GM18951 (cell line): ENCODE measurements around the gene MEIS2.

Experiments
- POLR2A ChIP-seq: IDR thresholded peaks from 4 replicates; pipeline ENCODE4 v1.6.1; 2011; ENCODE audit warnings: mild to moderate bottlenecking; ENCODE audit not compliant: insufficient read length, insufficient read depth; ENCODE audit errors: extremely low read depth
- in situ Hi-C: fragments of 300-500 bp; cut with MboI; formaldehyde crosslinking; loops from one replicate; pipeline ENCODE4 v1.12.0; 2022; ENCODE audit warnings: low sequenced_read_pairs, mixed read lengths, inconsistent platforms; ENCODE audit not compliant: unreplicated experiment

MEIS2 gene

GRCh38 chr15:36880913-36881460 is 219.4 kb downstream of the MEIS2 start:
- in situ Hi-C loops, result loop anchor here (10.0 to 25.0 kb wide), 3 partner anchors 224 to 1344 kb away; partner anchors contain the start of genes DPH6 and MEIS2
- no peak for TF ChIP-seq POLR2A

- in situ Hi-C loops, result loop anchor here (10.0 to 25.0 kb wide), 3 partner anchors 224 to 1343 kb away; partner anchors contain the start of genes DPH6 and MEIS2
- TF ChIP-seq POLR2A, result no peak
Observed at GRCh38 chr15:36880224-36880912, 220.0 kb downstream of the MEIS2 start.

DNA sequence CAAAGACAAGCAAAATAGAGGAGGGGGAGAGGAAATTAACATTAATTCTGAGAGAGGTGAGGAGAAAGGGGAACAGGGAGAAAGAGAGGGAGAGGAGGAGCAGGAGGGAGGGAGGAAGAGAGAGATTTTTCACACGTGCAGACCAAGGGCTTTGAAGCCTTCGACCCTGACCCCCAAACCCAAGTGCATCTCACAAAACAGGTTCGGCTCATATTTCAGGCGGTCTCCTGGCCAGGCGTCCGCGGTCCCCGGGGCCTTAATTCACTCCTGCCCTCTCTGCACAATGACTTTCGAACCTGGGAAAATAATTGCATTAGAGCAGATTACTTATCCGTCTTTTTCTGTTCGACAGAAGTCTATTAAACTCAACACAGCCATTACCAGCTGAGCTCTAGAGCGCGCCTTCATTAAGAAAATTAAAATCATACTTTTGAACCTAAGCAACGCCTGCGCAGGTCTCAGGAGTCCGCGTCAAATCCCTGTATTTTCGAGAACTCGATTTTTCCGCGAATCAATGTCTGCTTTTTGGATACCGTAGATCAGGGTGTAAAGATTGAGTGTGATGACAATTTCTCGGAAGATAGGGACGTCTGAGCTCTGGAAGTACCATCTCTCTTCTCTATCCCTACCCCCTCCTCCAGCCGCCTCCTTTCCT is 220.7 kb downstream of the MEIS2 start:
- TF ChIP-seq POLR2A, result no peak
- in situ Hi-C loops, result loop anchor here (10.0 to 25.0 kb wide), 3 partner anchors 225 to 1342 kb away; partner anchors contain the start of genes DPH6 and MEIS2

DNA sequence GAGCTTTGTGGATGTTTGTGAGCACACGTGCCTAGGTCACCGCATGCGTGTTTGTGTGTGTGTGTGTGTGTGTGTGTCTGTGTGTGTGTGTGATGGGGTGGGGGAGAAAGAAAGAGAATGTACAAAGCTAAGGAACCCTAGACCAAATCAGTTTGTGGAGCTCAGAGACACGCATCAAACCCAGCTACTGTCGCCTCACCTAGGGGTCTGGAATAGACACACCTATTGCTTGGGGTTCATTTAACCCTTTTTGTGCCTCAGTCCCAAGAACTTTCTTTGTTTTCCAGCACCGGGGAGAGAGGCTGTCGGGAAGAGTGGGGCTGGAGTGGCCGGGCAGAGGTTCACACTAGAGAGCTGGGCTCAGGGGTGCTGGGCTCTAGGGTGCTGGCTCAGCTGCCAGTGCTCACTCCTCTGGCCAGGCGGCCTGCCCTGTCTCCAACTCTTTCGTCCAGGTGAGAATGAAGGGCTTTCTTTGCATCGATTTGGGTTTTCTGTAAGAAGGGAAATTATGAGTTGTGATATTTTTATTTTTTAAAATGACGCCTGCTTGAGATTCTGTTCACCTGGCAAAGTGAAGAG is 221.6 kb downstream of the MEIS2 start:
- no peak for TF ChIP-seq POLR2A
- in situ Hi-C loops, result loop anchor here (25.0 kb wide), 2 partner anchors 1009 to 1341 kb away; partner anchors contain the start of gene DPH6

- in situ Hi-C loops, result loop anchor here (25.0 kb wide), 2 partner anchors 1009 to 1341 kb away; partner anchors contain the start of gene DPH6
- no peak for TF ChIP-seq POLR2A
Observed at GRCh38 chr15:36877796-36878683, 222.3 kb downstream of the MEIS2 start.

DNA sequence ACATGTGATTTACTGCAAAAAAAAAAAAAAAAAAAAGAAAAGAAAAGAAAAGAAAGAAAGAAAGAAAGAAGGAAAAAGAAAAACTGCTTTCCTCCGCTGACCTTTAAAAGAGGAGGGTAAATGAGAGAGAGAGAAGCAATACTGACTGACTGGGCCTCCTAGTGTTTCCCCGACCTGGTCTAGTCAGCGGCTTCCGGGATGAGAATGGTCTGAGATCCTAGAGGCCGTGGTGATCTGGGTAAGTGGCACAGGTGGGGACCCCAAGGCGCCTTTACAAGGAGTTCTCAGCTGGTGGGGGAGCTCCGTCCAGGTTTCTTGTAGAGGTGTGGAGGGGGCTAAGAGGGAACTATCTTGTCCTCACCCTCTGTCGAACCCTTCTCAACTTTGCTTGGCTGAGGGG is 223.1 kb downstream of the MEIS2 start:
- no peak for TF ChIP-seq POLR2A
- in situ Hi-C loops, result loop anchor here (25.0 kb wide), 2 partner anchors 1010 to 1340 kb away; partner anchors contain the start of gene DPH6

GRCh38 chr15:36875740-36876334 is 224.5 kb downstream of the MEIS2 start:
- in situ Hi-C loops, result loop anchor here (25.0 kb wide), 2 partner anchors 1011 to 1339 kb away; partner anchors contain the start of gene DPH6
- TF ChIP-seq POLR2A, result no peak

GRCh38 chr15:36874930-36875329 is 225.4 kb downstream of the MEIS2 start:
- no peak for TF ChIP-seq POLR2A
- in situ Hi-C loops, result loop anchor here (25.0 kb wide), 2 partner anchors 1012 to 1338 kb away; partner anchors contain the start of gene DPH6

DNA sequence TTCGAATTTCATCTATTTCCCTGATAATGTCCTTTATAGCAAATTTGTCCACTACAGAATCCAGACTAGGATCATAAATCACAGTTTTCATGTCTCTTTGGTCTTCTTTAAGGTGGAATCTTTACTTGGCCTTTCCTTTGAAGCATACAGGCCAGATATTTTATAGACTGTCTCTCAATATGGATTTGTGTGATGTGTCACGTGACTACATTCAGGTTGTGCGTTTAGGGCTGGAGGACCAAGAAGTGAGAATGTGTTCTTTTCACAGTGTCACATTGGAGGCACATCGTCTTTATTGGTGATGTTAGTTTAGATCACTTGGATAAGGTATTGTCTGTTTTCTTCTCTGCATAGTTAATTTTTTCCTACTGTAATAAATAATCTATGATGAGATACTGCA is 232.9 kb downstream of the MEIS2 start:
- in situ Hi-C loops, result no loop called here

GRCh38 chr15:36866896-36867295 is 233.5 kb downstream of the MEIS2 start:
- TF ChIP-seq POLR2A, result no peak
- in situ Hi-C loops, result no loop called here

More for the DNA sequence above, 232.9 kb downstream of the MEIS2 start:
- TF ChIP-seq POLR2A, result no peak

DNA sequence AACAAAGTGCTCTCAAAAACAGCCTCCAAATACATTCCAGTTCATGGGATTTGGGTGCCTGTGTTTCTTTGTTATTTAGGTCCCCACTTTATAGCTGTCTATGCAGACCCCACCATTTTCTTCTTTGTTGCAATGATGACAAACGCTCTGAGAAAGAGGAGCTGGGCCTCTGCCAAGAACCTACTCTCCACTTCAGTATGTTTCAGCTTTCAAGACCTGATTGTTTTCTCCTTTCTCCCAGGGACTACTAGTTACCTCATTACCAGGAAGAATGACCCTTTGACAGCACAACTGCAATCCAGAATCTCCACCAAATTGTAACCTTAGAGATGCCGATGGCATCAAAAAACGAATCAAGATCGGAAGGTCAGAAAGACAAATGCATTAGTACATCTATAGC is 236.8 kb downstream of the MEIS2 start:
- no peak for TF ChIP-seq POLR2A
- in situ Hi-C loops, result no loop called here

DNA sequence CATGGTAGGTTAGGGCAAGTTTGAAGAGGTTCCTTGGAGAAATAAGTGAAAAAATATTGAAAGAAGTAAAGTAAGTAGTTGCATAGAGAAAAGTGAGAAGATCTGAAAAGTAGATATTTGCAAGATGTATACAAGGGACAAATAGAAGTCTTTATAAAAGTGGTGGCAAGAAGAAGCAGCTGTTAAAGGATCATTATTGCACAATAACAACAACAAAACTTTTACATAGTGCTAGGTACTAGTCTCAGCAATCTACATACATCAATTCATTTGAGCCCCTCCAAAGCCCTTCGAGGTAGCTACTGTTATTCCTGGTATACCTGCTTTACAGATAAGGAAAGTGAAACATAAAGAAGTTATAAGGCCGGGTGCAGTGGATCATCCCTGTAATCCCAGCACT is 239.6 kb downstream of the MEIS2 start:
- in situ Hi-C loops, result no loop called here
- TF ChIP-seq POLR2A, result no peak
